Keratinocyte (primary cell): ENCODE results near the gene FYB1. TPM values are rescaled to one million over a fixed set of nuclear protein-coding genes. Genes with fewer than 3 reads are reported as not detected.
A peak's percentile ranks its signal among the peaks of the same experiment; 100 is the strongest.

ENCODE experiments used
- DNase-seq: peaks from one replicate; pipeline ENCODE4 v3.0.0-alpha.2; 2011; ENCODE audit warnings: low read depth, missing footprints, low spot score
- FAIRE-seq: peaks from 2 replicates; lab custom pipeline; 2011; peaks lifted over from hg19 to GRCh38; lab: Jason Lieb, UNC
- H2AFZ ChIP-seq: 2 replicates; pipeline ENCODE4 v1.6.0; 2012; ENCODE audit warnings: low read length, control low read depth, inconsistent platforms; ENCODE audit not compliant: control insufficient read depth
- H3K27ac ChIP-seq: 2 replicates; pipeline ENCODE4 v1.5.1; 2011; ENCODE audit warnings: low read length; ENCODE audit not compliant: control insufficient read depth, insufficient read depth
- H3K27me3 ChIP-seq: 3 replicates; pipeline ENCODE4 v1.6.0; 2011; ENCODE audit warnings: low read length; ENCODE audit not compliant: control insufficient read depth, insufficient read depth; ENCODE audit errors: extremely low read depth
- H3K36me3 ChIP-seq, 2 experiments: 2 replicates in 1 of 2; 3 replicates in 1 of 2; pipeline ENCODE4 v1.5.1; 2011; ENCODE audit warnings: low read length in 2 of 2, mild to moderate bottlenecking in 1 of 2; ENCODE audit not compliant: control insufficient read depth in 2 of 2, insufficient read depth in 2 of 2; ENCODE audit errors: extremely low read depth in 1 of 2
- H3K4me1 ChIP-seq: 3 replicates; pipeline ENCODE4 v1.5.1; 2011; ENCODE audit warnings: low read length; ENCODE audit not compliant: control insufficient read depth, insufficient read depth; ENCODE audit errors: extremely low read depth
- H3K4me2 ChIP-seq: 3 replicates; pipeline ENCODE4 v1.6.0; 2011; ENCODE audit warnings: low read depth, low read length; ENCODE audit not compliant: control insufficient read depth, insufficient read depth; ENCODE audit errors: extremely low read depth
- H3K4me3 ChIP-seq, 3 experiments: fragments of 200-600 bp in 1 of 3; sonication (generic) in 1 of 3; 2 replicates in 2 of 3; 3 replicates in 1 of 3; pipeline ENCODE4 v1.5.1; 2011 to 2016; ENCODE audit warnings: low read length in 3 of 3, mild to moderate bottlenecking in 3 of 3, control low read depth in 2 of 3, inconsistent platforms in 1 of 3, low read depth in 1 of 3, mixed read lengths in 1 of 3, mixed run types in 1 of 3, moderate library complexity in 1 of 3; ENCODE audit not compliant: control insufficient read depth in 2 of 3, insufficient read depth in 2 of 3; ENCODE audit errors: extremely low read depth in 1 of 3
- H3K79me2 ChIP-seq: 2 replicates; pipeline ENCODE4 v1.6.0; 2012; ENCODE audit warnings: low read length; ENCODE audit not compliant: control insufficient read depth, insufficient read depth
- H3K9ac ChIP-seq: 3 replicates; pipeline ENCODE4 v1.6.0; 2011; ENCODE audit warnings: low read length; ENCODE audit not compliant: control insufficient read depth, insufficient read depth; ENCODE audit errors: extremely low read depth
- H3K9me1 ChIP-seq: 3 replicates; pipeline ENCODE4 v1.6.0; 2011; ENCODE audit warnings: low read length; ENCODE audit not compliant: control insufficient read depth, insufficient read depth; ENCODE audit errors: extremely low read depth
- H3K9me3 ChIP-seq: 2 replicates; pipeline ENCODE4 v1.5.1; 2012; ENCODE audit warnings: low read depth, low read length; ENCODE audit not compliant: control insufficient read depth
- H4K20me1 ChIP-seq: 3 replicates; pipeline ENCODE4 v1.6.0; 2011; ENCODE audit warnings: low read length; ENCODE audit not compliant: control insufficient read depth, insufficient read depth; ENCODE audit errors: extremely low read depth
- CTCF ChIP-seq, 3 experiments: IDR thresholded peaks in 1 of 3; conservative IDR thresholded peaks in 1 of 3; optimal IDR thresholded peaks in 1 of 3; 2 replicates in 2 of 3; 3 replicates in 1 of 3; pipeline versions ENCODE3 to v1.5.1; 2011; ENCODE audit warnings: low read length in 3 of 3, mild to moderate bottlenecking in 3 of 3, moderate library complexity in 2 of 3, control low read depth in 1 of 3, inconsistent platforms in 1 of 3; ENCODE audit not compliant: insufficient read depth in 2 of 3; ENCODE audit errors: extremely low read depth in 1 of 3
- EZH2 ChIP-seq: IDR thresholded peaks from one replicate; pipeline ENCODE4 v1.6.1; 2012; ENCODE audit warnings: inconsistent platforms, mild to moderate bottlenecking, low read length, moderate library complexity
- dilution Hi-C: fragments of 300-500 bp; cut with MboI; formaldehyde crosslinking; loops from one replicate; pipeline ENCODE4 v1.7.0; 2020; ENCODE audit warnings: low sequenced_read_pairs; ENCODE audit not compliant: extremely low pct_ligation_motif_present
- polyA plus RNA-seq, 5 experiments: library from polyadenylated mRNA; depleted of rRNA in 3 of 5; stranded (reverse) in 3 of 5; stranded (forward) in 1 of 5; unstranded in 1 of 5; fragments of >200 nt; gene quantifications; 1 replicate in 1 of 5; 2 replicates in 3 of 5; 3 replicates in 1 of 5; pipeline versions ENCODE4 v1.2.1 to v1.2.3, GENCODE V29; 2011 to 2012; ENCODE audit warnings: missing spikeins in 2 of 5, low read depth in 1 of 5, low replicate concordance in 1 of 5

FYB1 gene
- polyA plus RNA-seq, 1 donor (not counting 4 experiments of a cell fraction or from before 2014, with no cell fraction given), result 0.29 TPM

GRCh38 chr5:39116344-39117170 is 102.8 kb downstream of the FYB1 start:
- H3K27ac ChIP-seq, result no peak overlapping the region
- FAIRE-seq (no peak), DNase-seq (no peak)
- no peaks in the 10 kb centered on the region for H3K9me3 ChIP-seq
- TF ChIP-seq EZH2 (no peak), CTCF (optimal IDR thresholded peaks at IDR 0.05 in 1 of 3, IDR thresholded peaks at IDR 0.05 in 1 of 3, conservative IDR thresholded peaks at IDR 0.05 in 1 of 3; ENCODE audit: extremely low read depth in 1 of 3, insufficient read depth in 2 of 3, low read length in 3 of 3) (no peak)
- H3K9ac ChIP-seq, result no peak overlapping the region
- dilution Hi-C loops, result no loop called here
- no peak overlapping the region for H3K4me2 ChIP-seq
- no peaks in the 10 kb centered on the region for H3K27me3 ChIP-seq
- no peak overlapping the region for H2AFZ ChIP-seq
- no peaks in the 10 kb centered on the region for H3K79me2 ChIP-seq
- H3K4me3 ChIP-seq, result no peak overlapping the region
- H4K20me1 ChIP-seq, result no peaks in the 10 kb centered on the region
- no peaks in the 10 kb centered on the region for H3K36me3 ChIP-seq
- no peaks in the 10 kb centered on the region for H3K4me1 ChIP-seq
- no peaks in the 10 kb centered on the region for H3K9me1 ChIP-seq

GRCh38 chr5:39115644-39116343 is 103.6 kb downstream of the FYB1 start:
- no peak for FAIRE-seq

More at GRCh38 chr5:39115644-39116343, 103.6 kb downstream of the FYB1 start:
- H3K79me2 ChIP-seq, result no peaks in the 10 kb centered on the region
- no peak overlapping the region for H3K27ac ChIP-seq
- dilution Hi-C loops, result no loop called here
- H3K36me3 ChIP-seq, result no peaks in the 10 kb centered on the region
- no peak for DNase-seq
- H4K20me1 ChIP-seq, result no peaks in the 10 kb centered on the region
- no peak overlapping the region for H3K4me2 ChIP-seq
- H3K27me3 ChIP-seq, result no peaks in the 10 kb centered on the region
- no peaks in the 10 kb centered on the region for H3K9me3 ChIP-seq
- peak overlapping the region; percentile 54 for H2AFZ ChIP-seq
- H3K4me1 ChIP-seq, result no peaks in the 10 kb centered on the region
- H3K9ac ChIP-seq, result no peak overlapping the region
- H3K9me1 ChIP-seq, result no peaks in the 10 kb centered on the region
- no peak overlapping the region for H3K4me3 ChIP-seq
- TF ChIP-seq EZH2, result no peak
- TF ChIP-seq CTCF (optimal IDR thresholded peaks at IDR 0.05 in 1 of 3, IDR thresholded peaks at IDR 0.05 in 1 of 3, conservative IDR thresholded peaks at IDR 0.05 in 1 of 3; ENCODE audit: extremely low read depth in 1 of 3, insufficient read depth in 2 of 3, low read length in 3 of 3), result no peak
